ENCODE results near the gene CCDC187. TPM values are rescaled to one million over a fixed set of nuclear protein-coding genes. Genes with fewer than 3 reads are reported as not detected.
"Not testable (repeated sequence)": the region's sequence is repeated elsewhere in the genome, so short reads cannot be mapped to it uniquely, and the experiment has no call there.

CCDC187 gene
- polyA plus RNA-seq, 10 donors, result 0.03 to 0.17 (median 0.06) TPM; not detected in 1

- peak; percentile 67 to 92 (median 86) for DNase-seq
Observed at GRCh38 chr9:136267261-136268111, 36.4 kb downstream of the CCDC187 start.

- not testable (repeated sequence) for DNase-seq
Observed at GRCh38 chr9:136266641-136267040, 37.3 kb downstream of the CCDC187 start.

- DNase-seq, result no peak
Observed at GRCh38 chr9:136265561-136266355, 38.1 kb downstream of the CCDC187 start.

GRCh38 chr9:136264441-136265405 lies 39.2 kb downstream of the CCDC187 start:
- DNase-seq, result no peak

GRCh38 chr9:136264031-136264430 lies 39.9 kb downstream of the CCDC187 start:
- no peak for DNase-seq

GRCh38 chr9:136262671-136263178 lies 41.2 kb downstream of the CCDC187 start:
- no peak for DNase-seq

- DNase-seq, result no peak
Observed at GRCh38 chr9:136261686-136262430, 42.0 kb downstream of the CCDC187 start.

GRCh38 chr9:136260936-136261472 lies 42.9 kb downstream of the CCDC187 start:
- DNase-seq, result no peak

GRCh38 chr9:136260521-136260920 lies 43.4 kb downstream of the CCDC187 start:
- DNase-seq, result no peak

GRCh38 chr9:136259836-136260235 lies 44.1 kb downstream of the CCDC187 start:
- no peak for DNase-seq

GRCh38 chr9:136259517-136259813 lies 44.4 kb downstream of the CCDC187 start:
- DNase-seq, result no peak

- no peak for DNase-seq
Observed at GRCh38 chr9:136258786-136259516, 44.9 kb downstream of the CCDC187 start.

- DNase-seq, result no peak
Observed at GRCh38 chr9:136258299-136258625, 45.6 kb downstream of the CCDC187 start.

- DNase-seq, result no peak
Observed at GRCh38 chr9:136257381-136258298, 46.3 kb downstream of the CCDC187 start.

- DNase-seq, result no peak
Observed at GRCh38 chr9:136255896-136256890, 47.7 kb downstream of the CCDC187 start.

- DNase-seq, result no peak
Observed at GRCh38 chr9:136255166-136255538, 48.7 kb downstream of the CCDC187 start.

GRCh38 chr9:136254381-136255165 lies 49.3 kb downstream of the CCDC187 start:
- no peak for DNase-seq
